Measurements from ENCODE around the gene TNS3.

TNS3 gene

GRCh38 chr7:47516985-47517600 lies 64.8 kb downstream of the TNS3 start:
- Histone ChIP-seq H3K4me2 (no peak overlapping the region), H3K4me3 (IDR thresholded peaks at IDR 0.05; ENCODE audit: insufficient read depth, low read depth, low read length) (no peak overlapping the region), H3K9ac (no peak overlapping the region), H3K36me3 (ENCODE audit: insufficient read depth) (no peaks in the 10 kb centered on the region), H3K79me2 (ENCODE audit: insufficient read depth, low read depth) (no peaks in the 10 kb centered on the region), H3K27ac (no peak overlapping the region), H3K27me3 (ENCODE audit: insufficient read depth, low read depth) (no peaks in the 10 kb centered on the region), H4K20me1 (ENCODE audit: insufficient read depth) (no peaks in the 10 kb centered on the region), H3K4me1 (ENCODE audit: low read depth, poor library complexity, severe bottlenecking) (no peaks in the 10 kb centered on the region), H2AFZ (ENCODE audit: low read depth) (no peak overlapping the region)
- no peak for TF ChIP-seq CTCF (conservative IDR thresholded peaks at IDR 0.05; ENCODE audit: low read depth, low read length)

- no peaks in the 10 kb centered on the region for H3K36me3 ChIP-seq (ENCODE audit: insufficient read depth)
- H4K20me1 ChIP-seq (ENCODE audit: insufficient read depth): no peaks in the 10 kb centered on the region
- TF ChIP-seq CTCF (conservative IDR thresholded peaks at IDR 0.05; ENCODE audit: low read depth, low read length): no peak
- H3K9ac ChIP-seq: no peak overlapping the region
- no peak overlapping the region for H3K4me3 ChIP-seq (IDR thresholded peaks at IDR 0.05; ENCODE audit: insufficient read depth, low read depth, low read length)
- H3K27ac ChIP-seq: no peak overlapping the region
- H3K27me3 ChIP-seq (ENCODE audit: insufficient read depth, low read depth): no peaks in the 10 kb centered on the region
- no peak overlapping the region for H2AFZ ChIP-seq (ENCODE audit: low read depth)
- no peaks in the 10 kb centered on the region for H3K4me1 ChIP-seq (ENCODE audit: low read depth, poor library complexity, severe bottlenecking)
- no peak overlapping the region for H3K4me2 ChIP-seq
- no peaks in the 10 kb centered on the region for H3K79me2 ChIP-seq (ENCODE audit: insufficient read depth, low read depth)
These were observed 65.5 kb downstream of the TNS3 start for GRCh38 chr7:47516386-47516785.

GRCh38 chr7:47515305-47515834 lies 66.5 kb downstream of the TNS3 start:
- H3K27ac ChIP-seq: no peak overlapping the region
- no peak overlapping the region for H3K4me3 ChIP-seq (IDR thresholded peaks at IDR 0.05; ENCODE audit: insufficient read depth, low read depth, low read length)
- H3K36me3 ChIP-seq (ENCODE audit: insufficient read depth): no peaks in the 10 kb centered on the region
- no peak for TF ChIP-seq CTCF (conservative IDR thresholded peaks at IDR 0.05; ENCODE audit: low read depth, low read length)
- no peaks in the 10 kb centered on the region for H3K27me3 ChIP-seq (ENCODE audit: insufficient read depth, low read depth)
- H3K9ac ChIP-seq: no peak overlapping the region
- no peak overlapping the region for H3K4me2 ChIP-seq
- no peaks in the 10 kb centered on the region for H3K79me2 ChIP-seq (ENCODE audit: insufficient read depth, low read depth)
- H2AFZ ChIP-seq (ENCODE audit: low read depth): no peak overlapping the region
- no peaks in the 10 kb centered on the region for H4K20me1 ChIP-seq (ENCODE audit: insufficient read depth)
- H3K4me1 ChIP-seq (ENCODE audit: low read depth, poor library complexity, severe bottlenecking): no peaks in the 10 kb centered on the region

DNA sequence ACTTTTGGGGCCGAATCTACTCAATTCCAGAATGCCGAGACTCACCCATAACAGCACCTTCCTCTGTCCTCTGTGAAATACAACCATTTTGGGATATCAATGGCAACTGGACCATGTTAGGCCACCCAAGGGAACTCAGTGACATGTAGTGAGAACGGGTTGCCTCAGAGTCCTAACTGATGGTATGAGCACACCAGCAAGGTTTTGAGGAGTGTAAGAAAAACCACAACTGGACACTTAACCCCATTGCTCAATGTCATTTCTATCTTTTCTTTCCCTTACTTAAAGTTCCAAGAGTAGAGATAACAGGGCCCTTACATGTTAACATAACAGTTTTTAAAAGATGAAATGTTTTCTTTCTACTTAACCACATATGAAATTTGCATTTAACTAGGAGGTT lies 67.1 kb downstream of the TNS3 start:
- H3K27me3 ChIP-seq (ENCODE audit: insufficient read depth, low read depth): no peaks in the 10 kb centered on the region
- TF ChIP-seq CTCF (conservative IDR thresholded peaks at IDR 0.05; ENCODE audit: low read depth, low read length): no peak
- H3K27ac ChIP-seq: no peak overlapping the region
- no peak overlapping the region for H3K4me2 ChIP-seq
- no peak overlapping the region for H3K9ac ChIP-seq
- no peaks in the 10 kb centered on the region for H3K79me2 ChIP-seq (ENCODE audit: insufficient read depth, low read depth)
- H3K4me1 ChIP-seq (ENCODE audit: low read depth, poor library complexity, severe bottlenecking): no peaks in the 10 kb centered on the region
- H3K4me3 ChIP-seq (IDR thresholded peaks at IDR 0.05; ENCODE audit: insufficient read depth, low read depth, low read length): no peak overlapping the region
- H2AFZ ChIP-seq (ENCODE audit: low read depth): no peak overlapping the region
- no peaks in the 10 kb centered on the region for H3K36me3 ChIP-seq (ENCODE audit: insufficient read depth)
- no peaks in the 10 kb centered on the region for H4K20me1 ChIP-seq (ENCODE audit: insufficient read depth)

Measured in KMS-11 (cell line).